ENCODE results near the gene HCN2.

- TF ChIP-seq CTCF (IDR thresholded peaks at IDR 0.05; ENCODE audit: low read length), result no peak
- TF ChIP-seq EZH2 (IDR thresholded peaks at IDR 0.05; ENCODE audit: borderline replicate concordance, low read length), result no peak
These were observed 56.5 kb downstream of the HCN2 start for GRCh38 chr19:645912-646778.

Measured in OCI-LY1 (cell line).